HCT116 (cell line): ENCODE data around the gene CDHR1. TPM values are rescaled to one million over a fixed set of nuclear protein-coding genes. Genes with fewer than 3 reads are reported as not detected.

Experiments
- ATAC-seq: fragments of 200-7000 bp; cut with Tn5 transposase; 2 replicates; pipeline ENCODE4 v1.9.1; 2020; ENCODE audit warnings: mild to moderate bottlenecking, moderate library complexity
- BruUV-seq: library from RNA; stranded (reverse); fragments of 400-500 nt; replicated peaks from 2 replicates; lab custom pipeline; 2021; lab: Mats Ljungman, UMichigan
- CTCF ChIA-PET: fragments of 300-600 bp; sonication (Branson Sonifier 250); formaldehyde crosslinking; loops from one replicate; lab custom pipeline; 2021; ENCODE audit warnings: antibody characterized with exemption; lab: Charles Lee
- POLR2A ChIA-PET: fragments of 300-600, 350-600 bp; sonication (Branson Sonifier 250); formaldehyde crosslinking; loops from one replicate; lab custom pipeline; 2021; ENCODE audit warnings: antibody characterized with exemption; lab: Charles Lee
- RAD21 ChIA-PET, 2 experiments: fragments of 300-600 bp; sonication (Branson Sonifier 250); formaldehyde crosslinking; loops; one replicate each; lab custom pipeline; 2023; ENCODE audit warnings: low total read pairs in 2 of 2; ENCODE audit not compliant: uncharacterized antibody in 2 of 2, unreplicated experiment in 2 of 2, low non-redundant PET in 1 of 2; lab: Charles Lee
- DNase-seq: peaks from one replicate; pipeline ENCODE4 v3.0.0-alpha.2; 2010; ENCODE audit warnings: low read depth, low spot score
- H2AFZ ChIP-seq: fragments of 200-600 bp; shearing (Covaris generic), sonication (generic); 2 replicates; pipeline ENCODE4 v1.6.1; 2017; ENCODE audit warnings: low read depth, mixed run types, mixed read lengths, antibody characterized with exemption, low read length; ENCODE audit not compliant: poor library complexity, severe bottlenecking
- H3K27ac ChIP-seq: 2 replicates; pipeline ENCODE4 v1.5.1; 2012; ENCODE audit warnings: low read depth, low read length
- H3K27me3 ChIP-seq: fragments of 200-600 bp; sonication (generic); 2 replicates; pipeline ENCODE4 v1.6.1; 2016; ENCODE audit warnings: mixed run types, low read length, mixed read lengths; ENCODE audit not compliant: insufficient read depth
- H3K36me3 ChIP-seq, 2 experiments: fragments of 200-500 bp in 1 of 2; fragments of 200-600 bp in 1 of 2; sonication (Bioruptor generic) in 1 of 2; sonication (generic) in 1 of 2; 2 replicates each; pipeline versions ENCODE4 v1.5.1 to v1.6.1; 2014 to 2016; ENCODE audit warnings: low read length in 2 of 2, inconsistent platforms in 1 of 2, mixed read lengths in 1 of 2, mixed run types in 1 of 2; ENCODE audit not compliant: insufficient read depth in 2 of 2, control insufficient read depth in 1 of 2
- H3K4me1 ChIP-seq, 2 experiments: fragments of 200-600 bp in 1 of 2; sonication (generic) in 1 of 2; 2 replicates each; pipeline versions ENCODE4 v1.5.1 to v1.6.1; 2012 to 2017; ENCODE audit warnings: low read length in 2 of 2, inconsistent platforms in 1 of 2, mild to moderate bottlenecking in 1 of 2, mixed read lengths in 1 of 2, mixed run types in 1 of 2, moderate library complexity in 1 of 2; ENCODE audit not compliant: insufficient read depth in 2 of 2, control insufficient read depth in 1 of 2
- H3K4me2 ChIP-seq: fragments of 200-600 bp; sonication (generic); 2 replicates; pipeline ENCODE4 v1.6.1; 2017; ENCODE audit warnings: mixed run types, low read length, mixed read lengths
- H3K4me3 ChIP-seq, 2 experiments: fragments of 200-600 bp in 1 of 2; sonication (generic) in 1 of 2; replicated peaks in 1 of 2; 2 replicates each; pipeline ENCODE4 v1.5.1; 2011 to 2016; ENCODE audit warnings: low read length in 2 of 2, control low read depth in 1 of 2, low read depth in 1 of 2, mild to moderate bottlenecking in 1 of 2, mixed read lengths in 1 of 2, mixed run types in 1 of 2
- H3K79me2 ChIP-seq: fragments of 200-600 bp; sonication (generic); 2 replicates; pipeline ENCODE4 v1.6.1; 2017; ENCODE audit warnings: mild to moderate bottlenecking, mixed run types, low read length, moderate library complexity, mixed read lengths; ENCODE audit not compliant: insufficient read depth
- H3K9ac ChIP-seq: fragments of 200-600 bp; sonication (generic); 2 replicates; pipeline ENCODE4 v1.6.1; 2016; ENCODE audit warnings: low read length, mixed read lengths
- H3K9me2 ChIP-seq: fragments of 200-600 bp; sonication (generic), shearing (Covaris generic); 2 replicates; pipeline ENCODE4 v1.6.1; 2017; ENCODE audit warnings: mixed run types, mild to moderate bottlenecking, moderate library complexity; ENCODE audit not compliant: insufficient read depth
- H3K9me3 ChIP-seq, 2 experiments: fragments of 200-500 bp in 1 of 2; fragments of 200-600 bp in 1 of 2; sonication (Bioruptor generic) in 1 of 2; sonication (generic) in 1 of 2; 2 replicates each; pipeline ENCODE4 v1.6.1; 2014 to 2017; ENCODE audit warnings: low read length in 2 of 2, mixed read lengths in 2 of 2, inconsistent platforms in 1 of 2, low read depth in 1 of 2, mild to moderate bottlenecking in 1 of 2, mixed run types in 1 of 2, moderate library complexity in 1 of 2; ENCODE audit not compliant: control insufficient read depth in 1 of 2, insufficient read depth in 1 of 2
- H4K20me1 ChIP-seq: fragments of 200-600 bp; sonication (generic), shearing (Covaris generic); 2 replicates; pipeline ENCODE4 v1.6.1; 2017; ENCODE audit warnings: mixed run types, mild to moderate bottlenecking, moderate library complexity; ENCODE audit not compliant: insufficient read depth
- ATF3 ChIP-seq: IDR thresholded peaks from 2 replicates; pipeline ENCODE4 v1.6.1; 2012
- CBX3 ChIP-seq: IDR thresholded peaks from 2 replicates; pipeline ENCODE4 v1.6.1; 2012; ENCODE audit warnings: low read depth
- CEBPB ChIP-seq: IDR thresholded peaks from 2 replicates; pipeline ENCODE4 v1.6.1; 2012; ENCODE audit warnings: low read depth
- EGR1 ChIP-seq: IDR thresholded peaks from 2 replicates; pipeline ENCODE4 v1.6.1; 2012; ENCODE audit warnings: low read depth
- FOSL1 ChIP-seq: IDR thresholded peaks from 2 replicates; pipeline ENCODE4 v1.6.1; 2012; ENCODE audit warnings: low read depth
- MAX ChIP-seq: IDR thresholded peaks from 2 replicates; pipeline ENCODE4 v1.6.1; 2012
- POLR2AphosphoS5 ChIP-seq: IDR thresholded peaks from 2 replicates; pipeline ENCODE4 v1.6.1; 2011; ENCODE audit warnings: mild to moderate bottlenecking, low read depth, low read length, moderate library complexity
- SIN3A ChIP-seq: IDR thresholded peaks from 2 replicates; pipeline ENCODE4 v1.6.1; 2012; ENCODE audit warnings: low read depth
- TCF7L2 ChIP-seq: IDR thresholded peaks from 2 replicates; pipeline ENCODE4 v1.7.0; 2011; ENCODE audit warnings: borderline replicate concordance, inconsistent platforms; ENCODE audit not compliant: insufficient read depth, insufficient read length; ENCODE audit errors: extremely low read depth
- YY1 ChIP-seq: IDR thresholded peaks from 2 replicates; pipeline ENCODE4 v1.6.1; 2011; ENCODE audit warnings: low read length, low read depth, moderate library complexity, mild to moderate bottlenecking; ENCODE audit not compliant: insufficient replicate concordance; ENCODE audit errors: extremely low read depth
- ZFX ChIP-seq: fragments of 450-650 bp; IDR thresholded peaks from 2 replicates; pipeline ENCODE4 v1.6.1; 2017
- intact Hi-C: fragments of 100-400 bp; cut with micrococcal nuclease; formaldehyde crosslinking; loops from 2 replicates; pipeline ENCODE4 v1.10.0; 2022
- total RNA-seq: library from RNA; stranded (reverse); gene quantifications from one replicate; pipeline ENCODE4 v1.2.1, GENCODE V29; 2021; ENCODE audit not compliant: unreplicated experiment
- TF ChIP-seq, protein P1 (sequence below), 3 experiments: fragments of 200-600 bp in 1 of 3; sonication (generic) in 1 of 3; IDR thresholded peaks in 2 of 3; conservative IDR thresholded peaks in 1 of 3; 2 replicates each; pipeline ENCODE4 v1.5.1; 2012 to 2017; ENCODE audit warnings: low read depth in 2 of 3, low read length in 2 of 3, antibody characterized with exemption in 1 of 3, borderline replicate concordance in 1 of 3, control low read depth in 1 of 3, mild to moderate bottlenecking in 1 of 3, mixed read lengths in 1 of 3, mixed run types in 1 of 3, moderate library complexity in 1 of 3; ENCODE audit not compliant: insufficient read depth in 1 of 3
- TF ChIP-seq, protein P2 (sequence below): IDR thresholded peaks from 2 replicates; pipeline ENCODE4 v1.6.1; 2011; ENCODE audit warnings: mild to moderate bottlenecking, low read length, moderate library complexity; ENCODE audit not compliant: insufficient replicate concordance; ENCODE audit errors: extremely low read depth
- TF ChIP-seq, protein P3 (sequence below): IDR thresholded peaks from 2 replicates; pipeline ENCODE4 v1.6.1; 2012; ENCODE audit warnings: low read depth

Gene CDHR1
- total RNA-seq, 1 experiment from 2014 or later, result not detected

GRCh38 chr10:84238909-84239308 is 44.6 kb downstream of the CDHR1 start (continued):
- no peak for TF ChIP-seq YY1
- no peak for TF ChIP-seq EGR1
- no peak for TF ChIP-seq SIN3A
- TF ChIP-seq, protein P1, sequence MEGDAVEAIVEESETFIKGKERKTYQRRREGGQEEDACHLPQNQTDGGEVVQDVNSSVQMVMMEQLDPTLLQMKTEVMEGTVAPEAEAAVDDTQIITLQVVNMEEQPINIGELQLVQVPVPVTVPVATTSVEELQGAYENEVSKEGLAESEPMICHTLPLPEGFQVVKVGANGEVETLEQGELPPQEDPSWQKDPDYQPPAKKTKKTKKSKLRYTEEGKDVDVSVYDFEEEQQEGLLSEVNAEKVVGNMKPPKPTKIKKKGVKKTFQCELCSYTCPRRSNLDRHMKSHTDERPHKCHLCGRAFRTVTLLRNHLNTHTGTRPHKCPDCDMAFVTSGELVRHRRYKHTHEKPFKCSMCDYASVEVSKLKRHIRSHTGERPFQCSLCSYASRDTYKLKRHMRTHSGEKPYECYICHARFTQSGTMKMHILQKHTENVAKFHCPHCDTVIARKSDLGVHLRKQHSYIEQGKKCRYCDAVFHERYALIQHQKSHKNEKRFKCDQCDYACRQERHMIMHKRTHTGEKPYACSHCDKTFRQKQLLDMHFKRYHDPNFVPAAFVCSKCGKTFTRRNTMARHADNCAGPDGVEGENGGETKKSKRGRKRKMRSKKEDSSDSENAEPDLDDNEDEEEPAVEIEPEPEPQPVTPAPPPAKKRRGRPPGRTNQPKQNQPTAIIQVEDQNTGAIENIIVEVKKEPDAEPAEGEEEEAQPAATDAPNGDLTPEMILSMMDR (IDR thresholded peaks at IDR 0.05 in 2 of 3, conservative IDR thresholded peaks at IDR 0.05 in 1 of 3; ENCODE audit: borderline replicate concordance in 1 of 3, insufficient read depth in 1 of 3, low read depth in 2 of 3, low read length in 2 of 3), result no peak
- TF ChIP-seq ATF3, result no peak
- no peak for TF ChIP-seq MAX
- no peak for TF ChIP-seq TCF7L2
- TF ChIP-seq, all 23 proteins: peak for 0

DNA sequence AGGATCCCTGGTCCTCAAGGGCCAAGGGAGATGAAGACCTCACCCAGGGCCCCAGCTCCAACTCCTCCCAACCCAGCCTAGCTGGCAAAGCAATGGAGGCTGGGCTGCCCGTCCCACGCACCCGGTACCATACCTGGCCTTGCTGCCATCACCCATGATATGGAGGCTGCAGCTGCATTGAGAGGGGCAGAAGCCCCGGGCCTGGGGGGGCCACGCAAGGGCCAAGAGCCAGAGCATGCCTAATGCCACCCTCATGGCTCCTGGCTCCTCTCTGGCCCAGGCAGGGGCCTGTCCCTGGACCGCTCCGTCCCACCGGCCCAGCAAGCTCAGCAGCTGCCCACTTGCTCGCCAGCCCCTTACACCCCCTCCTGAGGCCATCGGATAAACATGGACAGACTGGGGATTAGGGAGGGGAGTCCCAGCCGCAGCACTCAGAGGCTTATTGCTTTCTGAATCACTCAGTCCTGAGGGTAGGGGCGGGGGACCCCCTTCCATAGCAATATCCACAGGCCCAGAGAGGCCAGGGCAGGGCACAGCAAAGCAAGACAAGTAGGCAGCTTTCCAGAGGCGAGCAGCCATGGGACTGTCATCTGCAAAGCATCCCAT is 47.0 kb downstream of the CDHR1 start, which contains the start of gene LRIT1:
TSS of gene LRIT1 (minus strand) at position 362 of the 606 bp plus-strand sequence. CDS start at position 255, 107 bp downstream.
- H2AFZ ChIP-seq, result no peak within 1 kb of the TSS
- ChIA-PET POLR2A (no interaction called here), CTCF (no interaction called here), RAD21 (no interaction called here)
- H3K9me3 ChIP-seq, result no peaks in the 10 kb centered on the region
- H3K27ac ChIP-seq, result no peak within 1 kb of the TSS
- DNase-seq, result no peak
- H3K36me3 ChIP-seq, result no peaks in the 10 kb centered on the region
- no peak within 1 kb of the TSS for H3K4me3 ChIP-seq
- no peak for ATAC-seq
- intact Hi-C loops, result no loop called here
- no peaks in the 10 kb centered on the region for H3K9me2 ChIP-seq
- H4K20me1 ChIP-seq, result no peaks in the 10 kb centered on the region
- TF ChIP-seq POLR2AphosphoS5 (no peak), FOSL1 (no peak), ZFX (no peak), CBX3 (no peak), CEBPB (no peak)
- TF ChIP-seq, protein P2, sequence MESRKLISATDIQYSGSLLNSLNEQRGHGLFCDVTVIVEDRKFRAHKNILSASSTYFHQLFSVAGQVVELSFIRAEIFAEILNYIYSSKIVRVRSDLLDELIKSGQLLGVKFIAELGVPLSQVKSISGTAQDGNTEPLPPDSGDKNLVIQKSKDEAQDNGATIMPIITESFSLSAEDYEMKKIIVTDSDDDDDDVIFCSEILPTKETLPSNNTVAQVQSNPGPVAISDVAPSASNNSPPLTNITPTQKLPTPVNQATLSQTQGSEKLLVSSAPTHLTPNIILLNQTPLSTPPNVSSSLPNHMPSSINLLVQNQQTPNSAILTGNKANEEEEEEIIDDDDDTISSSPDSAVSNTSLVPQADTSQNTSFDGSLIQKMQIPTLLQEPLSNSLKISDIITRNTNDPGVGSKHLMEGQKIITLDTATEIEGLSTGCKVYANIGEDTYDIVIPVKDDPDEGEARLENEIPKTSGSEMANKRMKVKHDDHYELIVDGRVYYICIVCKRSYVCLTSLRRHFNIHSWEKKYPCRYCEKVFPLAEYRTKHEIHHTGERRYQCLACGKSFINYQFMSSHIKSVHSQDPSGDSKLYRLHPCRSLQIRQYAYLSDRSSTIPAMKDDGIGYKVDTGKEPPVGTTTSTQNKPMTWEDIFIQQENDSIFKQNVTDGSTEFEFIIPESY, result no peak
- TF ChIP-seq, protein P3, sequence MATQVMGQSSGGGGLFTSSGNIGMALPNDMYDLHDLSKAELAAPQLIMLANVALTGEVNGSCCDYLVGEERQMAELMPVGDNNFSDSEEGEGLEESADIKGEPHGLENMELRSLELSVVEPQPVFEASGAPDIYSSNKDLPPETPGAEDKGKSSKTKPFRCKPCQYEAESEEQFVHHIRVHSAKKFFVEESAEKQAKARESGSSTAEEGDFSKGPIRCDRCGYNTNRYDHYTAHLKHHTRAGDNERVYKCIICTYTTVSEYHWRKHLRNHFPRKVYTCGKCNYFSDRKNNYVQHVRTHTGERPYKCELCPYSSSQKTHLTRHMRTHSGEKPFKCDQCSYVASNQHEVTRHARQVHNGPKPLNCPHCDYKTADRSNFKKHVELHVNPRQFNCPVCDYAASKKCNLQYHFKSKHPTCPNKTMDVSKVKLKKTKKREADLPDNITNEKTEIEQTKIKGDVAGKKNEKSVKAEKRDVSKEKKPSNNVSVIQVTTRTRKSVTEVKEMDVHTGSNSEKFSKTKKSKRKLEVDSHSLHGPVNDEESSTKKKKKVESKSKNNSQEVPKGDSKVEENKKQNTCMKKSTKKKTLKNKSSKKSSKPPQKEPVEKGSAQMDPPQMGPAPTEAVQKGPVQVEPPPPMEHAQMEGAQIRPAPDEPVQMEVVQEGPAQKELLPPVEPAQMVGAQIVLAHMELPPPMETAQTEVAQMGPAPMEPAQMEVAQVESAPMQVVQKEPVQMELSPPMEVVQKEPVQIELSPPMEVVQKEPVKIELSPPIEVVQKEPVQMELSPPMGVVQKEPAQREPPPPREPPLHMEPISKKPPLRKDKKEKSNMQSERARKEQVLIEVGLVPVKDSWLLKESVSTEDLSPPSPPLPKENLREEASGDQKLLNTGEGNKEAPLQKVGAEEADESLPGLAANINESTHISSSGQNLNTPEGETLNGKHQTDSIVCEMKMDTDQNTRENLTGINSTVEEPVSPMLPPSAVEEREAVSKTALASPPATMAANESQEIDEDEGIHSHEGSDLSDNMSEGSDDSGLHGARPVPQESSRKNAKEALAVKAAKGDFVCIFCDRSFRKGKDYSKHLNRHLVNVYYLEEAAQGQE, result no peak
- H3K9ac ChIP-seq, result no peak within 1 kb of the TSS
- no peak within 1 kb of the TSS for H3K4me2 ChIP-seq
- no peaks in the 10 kb centered on the region for H3K79me2 ChIP-seq
- no peaks in the 10 kb centered on the region for H3K4me1 ChIP-seq
- BruUV-seq, result no TSS peak
- no peaks in the 10 kb centered on the region; the same call in 1 of the 2 replicates for H3K27me3 ChIP-seq
